NCI-H146 (cell line): ENCODE results near the gene FXYD2.
"Not testable (repeated sequence)": the region's sequence is repeated elsewhere in the genome, so short reads cannot be mapped to it uniquely, and the experiment has no call there.

Experiments
- DNase-seq: peaks from one replicate; lab custom pipeline; 2025; lab: John Stamatoyannopoulos, UW

FXYD2 gene

GRCh38 chr11:117820516-117820915 lies 4.0 kb downstream of the FXYD2 start:
- peak; percentile 60 for DNase-seq

GRCh38 chr11:117820071-117820470 lies 4.5 kb downstream of the FXYD2 start:
- DNase-seq, result peak; percentile 91

GRCh38 chr11:117819096-117820040 lies 5.2 kb downstream of the FXYD2 start:
- peak; percentile 62 for DNase-seq

- DNase-seq, result no peak
Observed at GRCh38 chr11:117818041-117818873, 6.3 kb downstream of the FXYD2 start.

- peak; percentile 67 for DNase-seq
Observed at GRCh38 chr11:117817368-117818040, 7.0 kb downstream of the FXYD2 start.

GRCh38 chr11:117816846-117817367 lies 7.6 kb downstream of the FXYD2 start:
- no peak for DNase-seq

GRCh38 chr11:117816151-117816741 lies 8.3 kb downstream of the FXYD2 start:
- DNase-seq, result peak; percentile 75

GRCh38 chr11:117815262-117815803 lies 9.2 kb downstream of the FXYD2 start:
- no peak for DNase-seq

GRCh38 chr11:117814766-117815261 lies 9.7 kb downstream of the FXYD2 start:
- peak; percentile 98 for DNase-seq

- DNase-seq, result no peak
Observed at GRCh38 chr11:117814204-117814765, 10.3 kb downstream of the FXYD2 start.

- DNase-seq, result not testable (repeated sequence)
Observed at GRCh38 chr11:117810056-117810451, 14.5 kb downstream of the FXYD2 start.

- DNase-seq, result peak; percentile 84
Observed at GRCh38 chr11:117809236-117810055, 15.1 kb downstream of the FXYD2 start.

- DNase-seq, result no peak
Observed at GRCh38 chr11:117808784-117809183, 15.8 kb downstream of the FXYD2 start.

GRCh38 chr11:117807482-117808327 lies 16.8 kb downstream of the FXYD2 start:
- DNase-seq, result peak; percentile 72

- DNase-seq, result no peak
Observed at GRCh38 chr11:117806846-117807245, 17.7 kb downstream of the FXYD2 start.

- no peak for DNase-seq
Observed at GRCh38 chr11:117805045-117805444, 19.5 kb downstream of the FXYD2 start.

GRCh38 chr11:117803896-117804295 lies 20.6 kb downstream of the FXYD2 start:
- no peak for DNase-seq

- no peak for DNase-seq
Observed at GRCh38 chr11:117799634-117800033, 24.9 kb downstream of the FXYD2 start.
